HG03432 (cell line): ENCODE data around the gene AMIGO1.
"Not testable (repeated sequence)": the region's sequence is repeated elsewhere in the genome, so short reads cannot be mapped to it uniquely, and the experiment has no call there.

Experiments used
- ATAC-seq: cut with Tn5 transposase; IDR thresholded peaks from one replicate; pipeline ENCODE4 v1.9.1; 2021; ENCODE audit warnings: mild to moderate bottlenecking, moderate library complexity; ENCODE audit not compliant: unreplicated experiment

AMIGO1 gene

GRCh38 chr1:109484519-109484975 is 25.0 kb downstream of the AMIGO1 start:
- no peak for ATAC-seq

- peak; percentile 83 for ATAC-seq
Observed at GRCh38 chr1:109483672-109484518, 25.6 kb downstream of the AMIGO1 start, which contains the start of gene ATXN7L2. ATXN7L2 (plus strand) TSS chr1:109483905; CDS start chr1:109483954, 49 bp downstream.

- peak; percentile 27 for ATAC-seq
Observed at GRCh38 chr1:109482791-109483671, 26.5 kb downstream of the AMIGO1 start.

GRCh38 chr1:109482242-109482641 is 27.3 kb downstream of the AMIGO1 start:
- no peak for ATAC-seq

GRCh38 chr1:109481646-109482045 is 27.9 kb downstream of the AMIGO1 start:
- ATAC-seq: no peak

- ATAC-seq: no peak
Observed at GRCh38 chr1:109479901-109480300, 29.6 kb downstream of the AMIGO1 start.

GRCh38 chr1:109479311-109479710 is 30.2 kb downstream of the AMIGO1 start:
- no peak for ATAC-seq

GRCh38 chr1:109478806-109479205 is 30.7 kb downstream of the AMIGO1 start:
- ATAC-seq: no peak

GRCh38 chr1:109477821-109478220 is 31.7 kb downstream of the AMIGO1 start:
- no peak for ATAC-seq

- ATAC-seq: no peak
Observed at GRCh38 chr1:109476825-109477224, 32.7 kb downstream of the AMIGO1 start.

- no peak for ATAC-seq
Observed at GRCh38 chr1:109475261-109475660, 34.3 kb downstream of the AMIGO1 start.

- ATAC-seq: no peak
Observed at GRCh38 chr1:109474697-109475096, 34.8 kb downstream of the AMIGO1 start.

- ATAC-seq: not testable (repeated sequence)
Observed at GRCh38 chr1:109473284-109474057, 36.1 kb downstream of the AMIGO1 start.

GRCh38 chr1:109472779-109473178 is 36.7 kb downstream of the AMIGO1 start:
- ATAC-seq: no peak

- ATAC-seq: no peak
Observed at GRCh38 chr1:109470245-109470644, 39.3 kb downstream of the AMIGO1 start.

- no peak for ATAC-seq
Observed at GRCh38 chr1:109468903-109469302, 40.6 kb downstream of the AMIGO1 start.

GRCh38 chr1:109468061-109468460 is 41.5 kb downstream of the AMIGO1 start:
- ATAC-seq: no peak

- no peak for ATAC-seq
Observed at GRCh38 chr1:109467301-109467777, 42.2 kb downstream of the AMIGO1 start.

- ATAC-seq: no peak
Observed at GRCh38 chr1:109466452-109467300, 42.9 kb downstream of the AMIGO1 start, which contains the start of gene SYPL2. SYPL2 (plus strand) TSS chr1:109466546; CDS start chr1:109466844, 298 bp downstream.

- ATAC-seq: no peak
Observed at GRCh38 chr1:109466125-109466451, 43.4 kb downstream of the AMIGO1 start.
